GM13977 (cell line): ENCODE results near the gene PRICKLE2.

ENCODE experiments used
- DNase-seq: peaks from one replicate; pipeline ENCODE4 v3.0.0; 2012; ENCODE audit warnings: low spot score
- CTCF ChIP-seq: IDR thresholded peaks from 2 replicates; pipeline ENCODE4 v1.5.1; 2012; ENCODE audit warnings: mild to moderate bottlenecking, control low read depth; ENCODE audit not compliant: insufficient read depth; ENCODE audit errors: extremely low read depth, missing control alignments
- in situ Hi-C: fragments of 300-500 bp; cut with MboI; formaldehyde crosslinking; loops from one replicate; pipeline ENCODE4 v1.12.0; 2022; ENCODE audit warnings: low sequenced_read_pairs, low pct_unique_long_range_greater_than_20kb, mixed read lengths, inconsistent platforms; ENCODE audit not compliant: unreplicated experiment

PRICKLE2 gene

GRCh38 chr3:64084640-64085039 is 140.6 kb downstream of the PRICKLE2 start:
- TF ChIP-seq CTCF: no peak
- in situ Hi-C loops: no loop called here
- no peak for DNase-seq

- no peak for TF ChIP-seq CTCF
- in situ Hi-C loops: no loop called here
- no peak for DNase-seq
These were observed 141.7 kb downstream of the PRICKLE2 start for GRCh38 chr3:64083575-64083974.

GRCh38 chr3:64082961-64083541 is 142.2 kb downstream of the PRICKLE2 start:
- DNase-seq: no peak
- in situ Hi-C loops: no loop called here
- no peak for TF ChIP-seq CTCF

- no peak for DNase-seq
- in situ Hi-C loops: no loop called here
- no peak for TF ChIP-seq CTCF
These were observed 142.9 kb downstream of the PRICKLE2 start for GRCh38 chr3:64082411-64082810.

- DNase-seq: no peak
- in situ Hi-C loops: no loop called here
- no peak for TF ChIP-seq CTCF
These were observed 144.0 kb downstream of the PRICKLE2 start for GRCh38 chr3:64081235-64081630.

- TF ChIP-seq CTCF: no peak
- no peak for DNase-seq
- in situ Hi-C loops: no loop called here
These were observed 144.5 kb downstream of the PRICKLE2 start for GRCh38 chr3:64080616-64081234.
